Caco-2 (cell line): ENCODE measurements around the gene SYNPO2. TPM values are rescaled to one million over a fixed set of nuclear protein-coding genes. Genes with fewer than 3 reads are reported as not detected.

Source experiments
- BruUV-seq: library from RNA; stranded (reverse); fragments of 400-500 nt; replicated peaks from 2 replicates; lab custom pipeline; 2021; lab: Mats Ljungman, UMichigan
- CTCF ChIA-PET: fragments of 300-600 bp; sonication (Branson Sonifier 250); formaldehyde crosslinking; loops from one replicate; lab custom pipeline; 2022; ENCODE audit warnings: antibody characterized with exemption; lab: Charles Lee
- POLR2A ChIA-PET: fragments of 300-600 bp; sonication (Branson Sonifier 250); formaldehyde crosslinking; loops from one replicate; lab custom pipeline; 2022; ENCODE audit warnings: antibody characterized with exemption; lab: Charles Lee
- DNase-seq, 2 experiments: peaks; one replicate each; pipeline versions ENCODE4 v3.0.0 to v3.0.0-alpha.2; 2020 to 2022
- H3K27me3 ChIP-seq: replicated peaks from 2 replicates; pipeline ENCODE4 v1.6.0; 2011; ENCODE audit warnings: low read length; ENCODE audit not compliant: control insufficient read depth, insufficient read depth
- H3K36me3 ChIP-seq: 2 replicates; pipeline ENCODE4 v1.5.1; 2011; ENCODE audit warnings: low read length; ENCODE audit not compliant: control insufficient read depth, insufficient read depth
- H3K4me1 ChIP-seq: fragments of 250-450 bp; sonication (Bioruptor Pico); 2 replicates; pipeline ENCODE4 v1.5.1; 2020; ENCODE audit warnings: mild to moderate bottlenecking
- H3K4me3 ChIP-seq: 2 replicates; pipeline ENCODE4 v1.5.1; 2011; ENCODE audit warnings: low read depth, mild to moderate bottlenecking, control low read depth, low read length
- H3K9me3 ChIP-seq: fragments of 250-450 bp; sonication (Bioruptor Pico); 2 replicates; pipeline ENCODE4 v1.5.1; 2020; ENCODE audit warnings: mild to moderate bottlenecking, moderate library complexity
- H3K27ac Mint-ChIP-seq: one replicate; pipeline ENCODE4 v1.8.0; 2022; ENCODE audit warnings: mixed read lengths; ENCODE audit not compliant: unreplicated experiment
- H3K27me3 Mint-ChIP-seq: one replicate; pipeline ENCODE4 v1.8.0; 2022; ENCODE audit warnings: mixed read lengths; ENCODE audit not compliant: insufficient read depth, unreplicated experiment
- H3K36me3 Mint-ChIP-seq: one replicate; pipeline ENCODE4 v1.8.0; 2022; ENCODE audit warnings: mild to moderate bottlenecking, mixed read lengths; ENCODE audit not compliant: insufficient read depth, unreplicated experiment
- H3K4me1 Mint-ChIP-seq: one replicate; pipeline ENCODE4 v1.8.0; 2022; ENCODE audit warnings: low read depth, mixed read lengths; ENCODE audit not compliant: unreplicated experiment
- H3K4me3 Mint-ChIP-seq: one replicate; pipeline ENCODE4 v1.8.0; 2022; ENCODE audit warnings: mild to moderate bottlenecking, moderate library complexity, mixed read lengths; ENCODE audit not compliant: unreplicated experiment
- H3K9me3 Mint-ChIP-seq: one replicate; pipeline ENCODE4 v1.8.0; 2022; ENCODE audit warnings: mixed read lengths; ENCODE audit not compliant: unreplicated experiment
- CTCF ChIP-seq, 2 experiments: fragments of 200-600 bp in 1 of 2; IDR thresholded peaks; 1 replicate in 1 of 2; 2 replicates in 1 of 2; pipeline versions ENCODE4 v1.5.1 to v1.8.0; 2011 to 2022; ENCODE audit warnings: antibody characterized with exemption in 1 of 2, control low read depth in 1 of 2, inconsistent platforms in 1 of 2, low read depth in 1 of 2, low read length in 1 of 2, mild to moderate bottlenecking in 1 of 2, moderate library complexity in 1 of 2; ENCODE audit not compliant: insufficient read depth in 1 of 2, severe bottlenecking in 1 of 2, unreplicated experiment in 1 of 2
- intact Hi-C: fragments of 100-400 bp; cut with micrococcal nuclease; formaldehyde crosslinking; loops from one replicate; pipeline ENCODE4 v1.10.0; 2022; ENCODE audit not compliant: unreplicated experiment
- total RNA-seq: library from RNA; stranded (reverse); gene quantifications from 2 replicates; pipeline ENCODE4 v1.2.3, GENCODE V29; 2022

Gene SYNPO2
- total RNA-seq, 1 experiment from 2014 or later = 0.16 TPM

DNA sequence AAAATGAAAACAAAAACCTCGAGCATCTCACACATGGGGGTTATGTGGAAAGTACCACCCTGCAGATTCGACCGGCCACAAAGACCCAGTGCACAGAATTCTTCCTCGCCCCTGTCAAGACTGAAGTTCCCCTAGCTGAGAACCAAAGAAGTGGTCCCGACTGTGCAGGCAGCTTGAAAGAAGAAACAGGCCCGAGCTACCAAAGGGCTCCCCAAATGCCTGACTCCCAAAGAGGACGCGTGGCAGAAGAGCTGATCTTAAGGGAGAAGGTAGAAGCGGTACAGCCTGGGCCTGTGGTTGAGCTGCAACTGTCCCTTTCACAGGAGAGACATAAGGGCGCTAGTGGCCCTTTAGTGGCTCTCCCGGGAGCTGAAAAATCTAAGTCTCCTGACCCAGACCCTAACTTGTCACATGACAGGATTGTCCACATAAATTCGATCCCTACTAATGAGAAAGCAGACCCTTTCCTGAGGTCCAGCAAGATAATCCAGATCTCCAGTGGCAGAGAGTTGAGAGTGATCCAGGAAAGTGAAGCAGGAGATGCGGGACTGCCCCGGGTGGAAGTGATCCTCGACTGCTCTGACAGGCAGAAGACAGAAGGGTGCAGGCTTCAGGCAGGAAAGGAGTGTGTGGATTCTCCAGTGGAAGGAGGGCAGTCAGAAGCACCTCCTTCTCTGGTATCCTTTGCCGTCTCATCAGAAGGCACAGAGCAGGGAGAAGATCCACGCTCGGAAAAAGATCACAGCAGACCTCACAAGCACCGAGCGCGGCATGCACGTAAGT lies 138.2 kb downstream of the SYNPO2 start:
- H3K4me1 ChIP-seq = peaks cover 9% of the 10 kb centered on the region
- BruUV-seq = no TSS peak
- no peak overlapping the region for H3K4me3 ChIP-seq
- POLR2A ChIA-PET = no interaction called here
- H3K27ac Mint-ChIP-seq = peak overlapping the region; percentile 45
- H3K9me3 ChIP-seq = no peaks in the 10 kb centered on the region
- H3K4me1 Mint-ChIP-seq = no peaks in the 10 kb centered on the region
- intact Hi-C loops = loop anchor here (5.0 kb wide), 1 partner anchor 275 kb away; a partner anchor contains a TSS
- no peaks in the 10 kb centered on the region for H3K27me3 Mint-ChIP-seq
- H3K9me3 Mint-ChIP-seq = no peaks in the 10 kb centered on the region
- TF ChIP-seq CTCF (IDR thresholded peaks at IDR 0.05; ENCODE audit: insufficient read depth in 1 of 2, low read depth in 1 of 2, low read length in 1 of 2, severe bottlenecking in 1 of 2, unreplicated experiment in 1 of 2) = no peak
- H3K36me3 ChIP-seq = no peaks in the 10 kb centered on the region
- CTCF ChIA-PET = no interaction called here
- H3K27me3 ChIP-seq = no peaks in the 10 kb centered on the region
- no peak for DNase-seq
- H3K4me3 Mint-ChIP-seq = no peak overlapping the region
- no peaks in the 10 kb centered on the region for H3K36me3 Mint-ChIP-seq

DNA sequence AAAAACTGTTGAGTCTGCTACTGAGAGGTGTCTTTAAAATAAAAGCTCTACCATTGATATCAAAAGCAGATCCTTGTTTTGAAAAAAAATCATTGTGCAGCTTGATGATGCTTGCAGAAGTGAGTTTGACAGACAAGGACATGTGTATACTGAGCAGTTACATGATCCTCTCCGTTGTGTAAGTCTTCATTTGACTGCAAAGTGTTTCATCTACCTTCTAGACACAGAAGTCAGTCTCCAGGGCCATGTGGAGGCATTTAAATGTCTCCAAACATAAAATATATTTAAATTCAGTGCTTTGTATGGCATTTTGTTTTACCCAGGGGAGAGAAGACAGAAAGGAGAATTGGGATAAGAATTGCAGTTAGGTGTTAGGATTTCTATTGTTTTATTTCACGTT lies 139.2 kb downstream of the SYNPO2 start:
- POLR2A ChIA-PET = no interaction called here
- Mint-ChIP-seq H3K4me3 (no peak overlapping the region), H3K27ac (no peak overlapping the region), H3K27me3 (no peaks in the 10 kb centered on the region), H3K36me3 (no peaks in the 10 kb centered on the region), H3K9me3 (no peaks in the 10 kb centered on the region), H3K4me1 (no peaks in the 10 kb centered on the region)
- intact Hi-C loops = loop anchor here (5.0 kb wide), 1 partner anchor 274 kb away; a partner anchor contains a TSS
- Histone ChIP-seq H3K36me3 (no peaks in the 10 kb centered on the region), H3K9me3 (no peaks in the 10 kb centered on the region), H3K4me1 (peaks cover 9% of the 10 kb centered on the region), H3K4me3 (no peak overlapping the region), H3K27me3 (no peaks in the 10 kb centered on the region)
- CTCF ChIA-PET = no interaction called here
- TF ChIP-seq CTCF (IDR thresholded peaks at IDR 0.05; ENCODE audit: insufficient read depth in 1 of 2, low read depth in 1 of 2, low read length in 1 of 2, severe bottlenecking in 1 of 2, unreplicated experiment in 1 of 2) = no peak
- BruUV-seq = no TSS peak
- DNase-seq = no peak

- Mint-ChIP-seq H3K36me3 (no peaks in the 10 kb centered on the region), H3K4me1 (no peaks in the 10 kb centered on the region), H3K4me3 (no peak overlapping the region), H3K27me3 (no peaks in the 10 kb centered on the region), H3K9me3 (no peaks in the 10 kb centered on the region), H3K27ac (no peak overlapping the region)
- ChIA-PET POLR2A (no interaction called here), CTCF (no interaction called here)
- Histone ChIP-seq H3K27me3 (no peaks in the 10 kb centered on the region), H3K9me3 (no peaks in the 10 kb centered on the region), H3K4me1 (peaks cover 9% of the 10 kb centered on the region), H3K36me3 (no peaks in the 10 kb centered on the region), H3K4me3 (no peak overlapping the region)
- intact Hi-C loops = loop anchor here (5.0 kb wide), 1 partner anchor 274 kb away; a partner anchor contains a TSS
- no peak for TF ChIP-seq CTCF (IDR thresholded peaks at IDR 0.05; ENCODE audit: insufficient read depth in 1 of 2, low read depth in 1 of 2, low read length in 1 of 2, severe bottlenecking in 1 of 2, unreplicated experiment in 1 of 2)
- BruUV-seq = no TSS peak
- DNase-seq = no peak
Measured at GRCh38 chr4:119028296-119028695, 139.6 kb downstream of the SYNPO2 start.
